Psoas muscle (tissue), 8 donors: ENCODE measurements around the gene MRPS35. TPM values are rescaled to one million over a fixed set of nuclear protein-coding genes. Genes with fewer than 3 reads are reported as not detected.

Experiments
- ATAC-seq, 4 donors: fragments of 200-7000 bp; cut with Tn5 transposase; one replicate each; pipeline ENCODE4 v1.9.1; 2020; ENCODE audit warnings: moderate library complexity in 3 of 4, mild to moderate bottlenecking in 2 of 4
- DNase-seq, 2 donors: peaks; one replicate each; pipeline ENCODE4 v3.0.0-alpha.2; 2020
- H3K27ac ChIP-seq: fragments of 200-600 bp; one replicate; pipeline ENCODE4 v1.8.0; 2022
- H3K27me3 ChIP-seq, 3 donors: fragments of 200-600 bp in 1 of 3; one replicate each; pipeline versions ENCODE4 v1.6.1 to v1.8.0; 2013 to 2022; ENCODE audit warnings: low read length in 2 of 3, mild to moderate bottlenecking in 2 of 3, moderate library complexity in 1 of 3; ENCODE audit not compliant: insufficient read depth in 3 of 3
- H3K36me3 ChIP-seq, 2 donors: fragments of 200-600 bp in 1 of 2; one replicate each; pipeline versions ENCODE4 v1.6.1 to v1.8.0; 2013 to 2022; ENCODE audit warnings: low read depth in 1 of 2, mild to moderate bottlenecking in 1 of 2, moderate library complexity in 1 of 2; ENCODE audit not compliant: insufficient read depth in 1 of 2
- H3K4me1 ChIP-seq: fragments of 200-600 bp; one replicate; pipeline ENCODE4 v1.8.0; 2022
- H3K4me3 ChIP-seq: fragments of 200-600 bp; one replicate; pipeline ENCODE4 v1.8.0; 2022; ENCODE audit warnings: mild to moderate bottlenecking
- H3K9me3 ChIP-seq: fragments of 200-600 bp; one replicate; pipeline ENCODE4 v1.8.0; 2022
- WGBS, 3 donors: extraction: QIAGEN DNeasy Blood & Tissue Kit; methylation state at CpG; one replicate each; pipeline versions ENCODE4 v1.1.6 to v1.1.7; 2013; 5-methylcytosine and 5-hydroxymethylcytosine counted together
- intact Hi-C, 2 donors: fragments of 100-400 bp; cut with DNase I; formaldehyde crosslinking; loops; one replicate each; pipeline versions ENCODE4 v1.11.0 to v1.14.2; 2022
- long read RNA-seq, 2 donors: library from polyadenylated mRNA; unstranded; transcript quantifications; one replicate each; pipeline ENCODE4 v2.0.0, GENCODE V29; 2021
- polyA plus RNA-seq, 3 donors: library from polyadenylated mRNA; stranded (reverse); fragments of 200-250 nt; gene quantifications; one replicate each; pipeline ENCODE4 v1.2.3, GENCODE V29; 2013
- total RNA-seq, 4 donors: library from RNA; stranded (reverse); fragmentation: NEBNext Ultra II Directional in 2 of 4; extraction: Animal tissue kit (Norgen Biotek cat#: 25700) in 2 of 4; gene quantifications; one replicate each; pipeline versions ENCODE4 v1.2.1 to v1.2.4, GENCODE V29; 2021 to 2023
- TF ChIP-seq, protein P1 (sequence below): fragments of 200-600 bp; IDR thresholded peaks from one replicate; pipeline ENCODE4 v1.8.0; 2022; ENCODE audit warnings: antibody characterized with exemption
- donor health status: healthy with polysubstance abuse.
- donor health status: DM: no; HTN: no; CAD: no; lungs with moderate emphysema.
- donor health status: Bipolar disorder and iron deficiency.
- donor health status: healthy.
- donor health status: DM: yes; HTN: yes; CAD: no.
- donor health status: DM: no; HTN: no; CAD: no.
- donor health status: DM: no; HTN: no; CAD: no.
- donor health status: DM: yes; HTN: yes; CAD: no.

Gene MRPS35
- total RNA-seq (10 to 100 TPM; 48.8 to 79.9 (median 58.3) TPM), polyA plus RNA-seq (100 to 1,000 TPM in 2 of 3 donors, 10 to 100 TPM in 1; 60.1 to 129 (median 105) TPM)
- long read RNA-seq, donor 1, transcript MRPS35-203 (7 exons, 1,715 nt): minor isoform, 5 of 86 reads
- long read RNA-seq, donor 1, transcript MRPS35-201 (8 exons, 1,888 nt): major isoform, 78 of 86 reads
- long read RNA-seq, donor 1, partial matches to known transcripts: 2 of 86 reads
- long read RNA-seq, donor 1, other reads (novel, unspliced or antisense): 1 of 86 reads
- long read RNA-seq, donor 2, transcript MRPS35-203 (7 exons, 1,715 nt): minor isoform, 16 of 247 reads
- long read RNA-seq, donor 2, transcript MRPS35-201 (8 exons, 1,888 nt): major isoform, 226 of 247 reads
- long read RNA-seq, donor 2, partial matches to known transcripts: 2 of 247 reads
- long read RNA-seq, donor 2, other reads (novel, unspliced or antisense): 3 of 247 reads

GRCh38 chr12:27710592-27711316, at the start of gene MRPS35:
MRPS35 (plus strand) TSS chr12:27710832; CDS start chr12:27710844, 12 bp downstream.
- intact Hi-C loops: loop anchor here in 1 of 2 donors (5.0 kb wide), 1 partner anchor 67 kb away; no protein-coding TSS in a partner anchor
- Histone ChIP-seq H3K27ac (peak within 1 kb of the TSS; percentile 84), H3K4me1 (peaks cover 14% of the 10 kb centered on the region), H3K27me3 (peaks cover 0 to 2% (median 0%) of the 10 kb centered on the region in 3 donors), H3K36me3 (peaks cover 0 to 11% of the 10 kb centered on the region in 2 donors), H3K4me3 (peak within 1 kb of the TSS; percentile 94), H3K9me3 (no peaks in the 10 kb centered on the region)
- TF ChIP-seq, protein P1, sequence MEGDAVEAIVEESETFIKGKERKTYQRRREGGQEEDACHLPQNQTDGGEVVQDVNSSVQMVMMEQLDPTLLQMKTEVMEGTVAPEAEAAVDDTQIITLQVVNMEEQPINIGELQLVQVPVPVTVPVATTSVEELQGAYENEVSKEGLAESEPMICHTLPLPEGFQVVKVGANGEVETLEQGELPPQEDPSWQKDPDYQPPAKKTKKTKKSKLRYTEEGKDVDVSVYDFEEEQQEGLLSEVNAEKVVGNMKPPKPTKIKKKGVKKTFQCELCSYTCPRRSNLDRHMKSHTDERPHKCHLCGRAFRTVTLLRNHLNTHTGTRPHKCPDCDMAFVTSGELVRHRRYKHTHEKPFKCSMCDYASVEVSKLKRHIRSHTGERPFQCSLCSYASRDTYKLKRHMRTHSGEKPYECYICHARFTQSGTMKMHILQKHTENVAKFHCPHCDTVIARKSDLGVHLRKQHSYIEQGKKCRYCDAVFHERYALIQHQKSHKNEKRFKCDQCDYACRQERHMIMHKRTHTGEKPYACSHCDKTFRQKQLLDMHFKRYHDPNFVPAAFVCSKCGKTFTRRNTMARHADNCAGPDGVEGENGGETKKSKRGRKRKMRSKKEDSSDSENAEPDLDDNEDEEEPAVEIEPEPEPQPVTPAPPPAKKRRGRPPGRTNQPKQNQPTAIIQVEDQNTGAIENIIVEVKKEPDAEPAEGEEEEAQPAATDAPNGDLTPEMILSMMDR: no peak
- peak; percentile 98 to 99 (median 99) for ATAC-seq
- WGBS, 3 donors: 0 to 1% (median 0%) methylated on average over 45 to 46 of the region's 46 CpGs
- DNase-seq: peak; percentile 93 to 95

DNA sequence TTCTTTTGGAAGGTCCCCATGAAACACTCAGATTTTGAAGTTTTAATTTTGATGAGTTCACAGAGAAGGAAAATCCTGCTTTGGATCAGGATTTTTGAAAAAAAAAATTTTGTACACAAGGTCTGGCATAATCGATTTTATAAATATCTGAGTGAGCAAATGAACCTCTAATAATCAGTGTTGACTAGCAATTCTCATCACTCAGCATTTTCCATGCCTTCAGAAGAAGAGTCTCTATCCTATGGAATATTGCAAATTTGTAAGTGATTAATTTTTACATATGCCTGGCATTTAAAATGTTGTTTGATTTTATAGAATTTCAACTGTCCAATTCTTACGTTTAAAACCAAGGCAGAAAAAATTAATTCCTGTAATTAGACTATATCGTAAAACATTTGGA, 44.9 kb upstream of the MRPS35 start:
- H3K36me3 ChIP-seq: peaks cover 2 to 79% of the 10 kb centered on the region in 2 donors
- no peak overlapping the region for H3K27ac ChIP-seq
- no peaks in the 10 kb centered on the region for H3K9me3 ChIP-seq
- no peaks in the 10 kb centered on the region for H3K4me1 ChIP-seq
- ATAC-seq (no peak), DNase-seq (no peak)
- H3K27me3 ChIP-seq: no peaks in the 10 kb centered on the region
- TF ChIP-seq, protein P1: no peak
- intact Hi-C loops: no loop called here
- WGBS, 3 donors: 76 to 90% (median 89%) methylated on average over 3 of the region's 3 CpGs
- H3K4me3 ChIP-seq: no peak overlapping the region

- Histone ChIP-seq H3K36me3 (peaks cover 4 to 71% of the 10 kb centered on the region in 2 donors), H3K9me3 (no peaks in the 10 kb centered on the region), H3K4me3 (no peak overlapping the region), H3K4me1 (no peaks in the 10 kb centered on the region), H3K27me3 (no peaks in the 10 kb centered on the region), H3K27ac (no peak overlapping the region)
- intact Hi-C loops: no loop called here
- 58 to 64% (median 58%) methylated on average over 3 of the region's 3 CpGs for WGBS, 3 donors
- TF ChIP-seq, protein P1: no peak
- no peak for ATAC-seq
- DNase-seq: no peak
Observed at GRCh38 chr12:27666510-27666909, 44.1 kb upstream of the MRPS35 start.

DNA sequence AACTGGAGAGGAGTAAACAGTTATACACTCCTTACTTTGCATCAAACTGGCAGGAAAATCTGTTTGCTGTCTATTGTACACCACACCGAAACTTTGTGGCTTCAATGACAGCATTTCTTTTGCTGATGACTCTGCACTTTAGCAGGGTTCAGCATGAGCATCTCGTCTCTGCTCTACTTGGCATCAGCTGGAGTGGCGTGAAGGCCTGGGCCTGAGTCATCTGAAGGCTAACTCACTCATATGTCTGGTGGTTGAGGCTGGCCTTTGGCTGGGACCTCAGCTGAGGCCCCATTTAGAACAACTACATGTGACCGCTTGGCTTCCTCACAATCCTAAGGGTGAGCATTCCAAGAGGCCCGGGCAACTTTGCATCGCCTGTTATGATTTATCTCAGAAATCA, 43.1 kb upstream of the MRPS35 start:
- TF ChIP-seq, protein P1: no peak
- intact Hi-C loops: no loop called here
- DNase-seq (peak; percentile 45 to 79), ATAC-seq (peak; percentile 88 to 99 (median 98))
- H3K36me3 ChIP-seq: peaks cover 5 to 61% of the 10 kb centered on the region in 2 donors
- peak overlapping the region; percentile 36 for H3K27ac ChIP-seq
- no peaks in the 10 kb centered on the region for H3K27me3 ChIP-seq
- H3K9me3 ChIP-seq: no peaks in the 10 kb centered on the region
- no peak overlapping the region for H3K4me3 ChIP-seq
- WGBS, 3 donors: 49 to 69% (median 50%) methylated on average over 6 of the region's 6 CpGs
- H3K4me1 ChIP-seq: peaks cover under 1% of the 10 kb centered on the region
